Right ventricle myocardium superior (tissue), 1 donor: ENCODE data around the gene DDIT4. TPM values are rescaled to one million over a fixed set of nuclear protein-coding genes. Genes with fewer than 3 reads are reported as not detected.

Experiments used
- ATAC-seq: fragments of 200-7000 bp; cut with Tn5 transposase; one replicate; pipeline ENCODE4 v1.9.1; 2020; ENCODE audit warnings: mild to moderate bottlenecking; ENCODE audit not compliant: poor library complexity
- DNase-seq: peaks from one replicate; pipeline ENCODE4 v3.0.0-alpha.2; 2020
- intact Hi-C: fragments of 100-400 bp; cut with DNase I; formaldehyde crosslinking; loops from one replicate; pipeline ENCODE4 v1.11.2; 2022
- total RNA-seq: library from RNA; stranded (reverse); fragmentation: NEBNext Ultra II Directional; extraction: Animal tissue kit (Norgen Biotek cat#: 25700); gene quantifications from one replicate; pipeline ENCODE4 v1.2.1, GENCODE V29; 2021
- donor health status: DM: no; HTN: yes; CAD: no; lungs with severe emphysema.

DDIT4 gene
- total RNA-seq, 1 donor from 2014 or later, result 54.8 TPM

DNA sequence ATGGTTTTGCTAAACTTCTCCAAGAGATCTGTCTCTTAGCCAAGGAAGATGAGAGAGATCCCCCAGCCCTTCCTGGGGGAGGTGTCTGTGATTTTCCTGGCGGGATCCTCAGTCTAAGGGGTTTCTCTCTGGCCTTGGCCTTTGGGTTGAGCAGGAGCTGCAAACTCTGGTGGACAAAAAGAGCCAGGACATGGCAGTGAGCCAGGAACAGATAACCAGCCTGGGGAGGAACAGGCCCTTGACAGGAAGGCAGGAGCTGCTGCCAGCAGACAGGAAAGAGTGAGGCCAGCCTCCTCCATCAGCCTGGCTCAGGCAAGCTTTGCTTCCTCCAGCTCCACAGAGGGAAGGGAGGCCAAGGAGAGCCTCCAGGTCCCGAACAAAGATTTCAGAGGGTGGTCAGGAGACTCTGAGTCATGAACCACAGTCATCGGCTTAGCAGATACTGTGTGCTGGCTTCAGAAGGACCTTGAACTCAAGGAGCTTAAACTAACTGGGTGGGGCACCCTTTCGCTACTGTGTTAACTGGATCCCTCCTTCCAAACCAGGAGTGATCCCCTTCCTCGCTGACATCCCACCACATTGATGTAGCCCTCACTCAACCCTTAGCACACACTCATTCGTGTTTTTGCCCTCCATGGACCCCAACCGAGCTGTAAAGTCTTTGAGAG is 34.7 kb downstream of the DDIT4 start:
- ATAC-seq (peak; percentile 46), DNase-seq (peak; percentile 71)
- intact Hi-C loops, result no loop called here

DNA sequence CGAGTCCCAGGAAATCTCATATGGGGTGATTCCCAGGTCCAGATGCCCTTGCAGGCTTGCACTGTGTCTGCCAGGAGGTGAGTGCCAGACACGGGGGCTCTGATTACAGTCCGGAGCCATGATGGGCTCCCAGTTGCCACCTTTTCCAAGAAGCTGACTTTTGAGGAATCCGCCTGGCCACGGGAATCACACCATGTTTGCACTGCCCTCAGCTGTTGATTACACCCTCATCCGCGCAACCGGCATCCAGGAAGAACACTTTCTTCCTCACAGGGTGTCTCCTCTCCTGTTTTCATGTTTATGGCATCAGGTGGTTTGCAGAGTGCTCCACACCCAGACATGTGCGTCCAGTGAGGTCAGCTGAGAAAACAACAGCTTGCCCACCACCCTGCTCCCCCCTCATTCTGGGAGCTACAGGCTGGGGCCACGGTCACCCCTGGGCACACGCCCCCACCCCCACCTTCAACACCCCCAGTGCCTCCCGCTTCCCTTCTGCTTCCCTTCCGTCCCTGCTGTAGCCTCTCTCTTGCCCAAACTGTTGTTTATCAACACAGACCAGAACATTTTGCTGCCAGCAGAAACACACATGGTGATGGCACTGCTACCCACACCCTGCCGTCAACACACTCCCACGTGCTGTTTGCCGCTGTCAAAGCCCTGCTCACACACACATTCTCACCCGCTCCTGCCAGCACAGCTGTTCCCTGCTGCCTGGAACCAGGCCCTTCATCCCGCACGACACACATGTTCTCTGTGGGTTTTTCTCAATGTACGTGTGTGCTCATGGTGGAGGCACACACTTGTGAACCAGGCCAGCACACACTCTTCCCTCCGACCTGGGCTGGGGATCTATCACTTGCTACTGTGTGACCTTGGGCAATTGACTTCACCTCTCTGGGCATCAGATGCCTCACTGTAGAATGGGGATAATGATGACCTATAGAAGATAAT is 35.8 kb downstream of the DDIT4 start:
- intact Hi-C loops, result no loop called here
- ATAC-seq, result peak; percentile 92
- peak; percentile 79 for DNase-seq

DNA sequence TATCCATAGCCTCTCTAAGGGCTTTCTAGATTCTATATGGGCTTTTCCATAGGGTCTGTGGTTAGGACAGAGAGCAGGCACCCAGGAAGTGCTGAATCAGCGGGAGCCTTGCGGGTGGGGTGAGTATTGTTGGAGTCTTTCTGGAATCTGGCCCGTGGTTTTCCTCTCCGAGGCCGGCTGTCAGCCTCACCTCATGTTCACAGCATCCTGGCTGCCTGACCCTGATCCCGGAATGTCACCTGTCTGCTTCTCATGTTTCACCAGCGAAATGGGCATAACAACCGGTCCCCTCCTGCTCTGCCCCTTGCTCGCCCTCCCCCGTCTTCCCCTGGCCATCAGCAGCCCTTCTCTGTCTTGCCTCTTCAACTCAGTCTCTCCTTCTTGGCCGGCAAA is 36.5 kb downstream of the DDIT4 start:
- ATAC-seq, result peak; percentile 3
- intact Hi-C loops, result no loop called here
- no peak for DNase-seq

DNA sequence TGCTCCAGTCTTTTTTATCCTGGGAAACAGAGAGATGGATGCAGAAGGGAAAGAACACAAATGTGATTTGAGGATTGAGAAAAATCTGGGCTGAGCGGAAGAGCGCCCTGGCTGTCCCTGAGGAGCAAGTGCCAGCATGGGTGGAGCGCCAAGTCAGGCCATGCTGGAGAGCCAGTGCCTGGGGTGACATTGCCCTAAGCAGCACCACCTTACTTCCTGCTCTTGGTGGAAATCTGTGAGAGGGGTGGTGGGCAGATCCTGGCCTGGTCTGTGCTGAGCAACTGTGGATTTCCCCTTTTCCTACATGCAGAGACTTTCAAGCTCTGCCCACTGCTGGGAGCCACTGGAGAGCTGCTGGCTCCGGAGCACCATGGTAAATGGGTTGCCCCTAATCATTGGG is 36.9 kb downstream of the DDIT4 start:
- intact Hi-C loops, result no loop called here
- ATAC-seq (peak; percentile 64), DNase-seq (no peak)

DNA sequence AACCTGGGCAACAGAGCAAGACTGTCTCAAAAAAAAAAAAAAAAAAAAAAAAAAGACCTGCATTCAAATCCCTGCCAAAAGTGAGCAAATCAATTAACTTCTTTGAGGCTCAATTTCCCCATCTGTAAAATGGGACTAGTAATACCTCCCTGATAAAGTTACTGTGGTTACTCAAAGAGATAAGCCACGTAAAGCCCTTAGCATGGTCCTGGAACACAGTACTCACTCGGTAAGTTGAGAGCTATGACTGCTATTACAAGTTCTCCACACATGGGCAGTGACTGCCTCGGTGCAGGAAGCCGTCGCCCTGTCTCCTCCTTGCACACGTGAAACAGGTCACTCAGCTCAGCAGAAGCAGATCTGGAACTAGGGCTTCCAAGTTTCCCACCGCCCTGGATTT is 37.9 kb downstream of the DDIT4 start:
- intact Hi-C loops, result no loop called here
- ATAC-seq (no peak), DNase-seq (no peak)

DNA sequence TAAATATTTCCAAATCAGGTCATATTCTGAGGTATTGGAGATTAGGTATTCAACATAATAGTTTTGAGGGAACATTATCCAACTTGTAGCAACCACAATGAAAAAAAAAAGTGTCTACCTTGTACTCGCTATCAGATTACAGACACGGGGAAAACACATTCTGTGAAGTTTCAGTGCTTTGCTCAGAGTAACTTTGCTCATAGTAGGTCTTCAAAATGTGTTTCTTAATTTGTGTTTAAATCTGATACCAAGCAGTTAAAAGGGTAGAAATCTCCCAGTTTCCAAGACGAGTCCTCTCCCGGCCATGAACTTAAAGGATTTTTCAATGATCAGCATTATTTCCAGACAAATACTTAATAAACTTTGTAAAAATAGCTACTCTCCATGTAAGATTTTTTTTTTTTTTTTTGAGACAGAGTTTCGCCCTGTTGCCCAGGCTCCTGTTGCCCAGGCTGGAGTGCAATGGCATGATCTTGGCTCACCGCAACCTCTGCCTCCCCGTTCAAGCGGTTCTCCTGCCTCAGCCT is 39.2 kb downstream of the DDIT4 start:
- no peak for ATAC-seq
- DNase-seq, result no peak
- intact Hi-C loops, result no loop called here

DNA sequence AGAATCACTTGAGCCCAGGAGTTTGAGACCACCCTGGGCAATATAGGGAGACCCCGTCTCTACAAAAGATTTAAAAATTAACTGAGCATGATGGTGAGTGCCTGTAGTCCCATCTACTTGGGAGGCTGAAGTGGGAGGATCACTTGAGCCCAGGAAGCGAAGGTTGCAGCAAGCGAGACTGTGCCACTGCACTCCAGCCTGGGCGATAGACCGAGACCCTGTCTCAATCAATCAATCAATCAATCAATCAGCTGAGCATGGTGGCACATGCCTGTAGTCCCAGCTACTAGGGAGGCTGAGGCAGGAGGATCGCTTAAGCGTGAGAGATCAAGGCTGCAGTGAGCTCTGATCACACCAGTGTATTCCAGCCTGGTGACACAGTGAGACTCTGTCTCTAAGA is 40.5 kb downstream of the DDIT4 start:
- ATAC-seq (no peak), DNase-seq (no peak)
- intact Hi-C loops, result no loop called here

DNA sequence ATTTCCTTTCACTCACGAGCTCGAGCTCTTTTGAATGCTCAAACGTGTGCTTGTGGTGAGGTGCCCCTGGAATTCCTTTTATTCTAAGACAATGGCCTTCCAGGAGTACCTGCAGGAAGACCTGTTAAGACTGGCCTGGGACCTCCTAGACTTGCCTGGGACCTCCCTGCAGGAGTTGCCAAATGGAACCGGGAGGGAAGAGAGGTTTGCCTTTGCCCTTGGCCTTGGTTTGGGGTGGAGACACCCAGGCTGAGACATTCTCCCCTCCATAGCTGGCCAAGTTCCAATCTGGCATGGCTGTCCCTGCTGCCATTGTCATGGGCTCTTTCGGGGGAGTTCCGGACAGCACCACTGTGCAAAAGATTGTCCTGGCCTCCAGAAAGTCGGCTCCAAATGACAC is 41.3 kb downstream of the DDIT4 start:
- intact Hi-C loops, result no loop called here
- ATAC-seq, result no peak
- DNase-seq, result no peak

DNA sequence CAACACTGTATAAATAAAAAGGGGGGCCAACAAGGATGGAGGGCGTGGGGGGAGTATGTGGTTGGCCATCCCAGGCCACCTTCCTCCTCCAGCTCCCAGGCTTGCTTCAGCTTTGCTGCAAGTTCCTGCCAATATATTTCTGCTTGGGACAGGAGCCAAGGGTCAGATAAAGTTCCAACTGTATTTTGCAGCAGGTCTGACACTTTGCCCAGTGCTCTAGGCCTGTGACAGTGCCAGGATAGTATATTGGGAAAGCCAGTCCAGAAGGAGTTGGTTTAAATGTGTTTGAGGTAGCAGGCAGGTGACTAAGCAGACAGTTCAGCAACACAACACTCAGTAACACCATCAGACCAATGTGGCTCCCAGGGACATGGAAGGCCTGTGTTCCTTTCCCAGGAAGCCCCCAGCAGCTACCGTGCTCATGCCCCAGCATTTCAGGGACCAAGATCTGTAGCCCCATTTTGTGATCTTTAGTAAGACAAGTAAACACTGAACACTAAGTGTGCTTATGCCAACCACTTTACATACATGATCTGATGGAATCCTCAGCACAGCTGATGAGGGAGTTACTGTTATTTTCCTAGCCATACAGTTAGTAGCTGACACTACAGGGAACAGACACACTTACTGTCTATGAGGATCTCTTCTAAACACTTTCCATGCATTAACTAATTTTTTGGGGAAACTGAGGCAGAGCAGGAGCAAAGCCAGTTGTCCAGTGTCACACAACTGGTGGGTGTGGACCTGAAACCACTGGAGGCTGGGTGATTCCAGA is 42.1 kb downstream of the DDIT4 start:
- intact Hi-C loops, result no loop called here
- DNase-seq (peak; percentile 75), ATAC-seq (peak; percentile 72)

DNA sequence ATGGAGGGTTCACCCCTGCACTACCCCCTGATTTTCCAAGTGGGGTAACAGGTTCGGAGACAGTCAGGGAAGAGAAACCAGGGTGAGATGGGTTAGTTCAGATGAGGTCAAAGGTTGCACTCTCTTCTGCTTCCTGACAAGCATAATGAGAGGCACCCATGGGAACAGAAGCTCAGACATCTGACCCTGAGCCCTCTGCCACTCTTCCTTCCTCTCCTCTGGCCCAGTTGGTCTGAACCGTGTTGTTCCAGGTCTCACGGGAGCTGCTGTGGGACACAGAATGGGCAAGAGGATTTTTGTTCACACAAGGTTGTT is 42.6 kb downstream of the DDIT4 start:
- ATAC-seq (no peak), DNase-seq (no peak)
- intact Hi-C loops, result no loop called here

DNA sequence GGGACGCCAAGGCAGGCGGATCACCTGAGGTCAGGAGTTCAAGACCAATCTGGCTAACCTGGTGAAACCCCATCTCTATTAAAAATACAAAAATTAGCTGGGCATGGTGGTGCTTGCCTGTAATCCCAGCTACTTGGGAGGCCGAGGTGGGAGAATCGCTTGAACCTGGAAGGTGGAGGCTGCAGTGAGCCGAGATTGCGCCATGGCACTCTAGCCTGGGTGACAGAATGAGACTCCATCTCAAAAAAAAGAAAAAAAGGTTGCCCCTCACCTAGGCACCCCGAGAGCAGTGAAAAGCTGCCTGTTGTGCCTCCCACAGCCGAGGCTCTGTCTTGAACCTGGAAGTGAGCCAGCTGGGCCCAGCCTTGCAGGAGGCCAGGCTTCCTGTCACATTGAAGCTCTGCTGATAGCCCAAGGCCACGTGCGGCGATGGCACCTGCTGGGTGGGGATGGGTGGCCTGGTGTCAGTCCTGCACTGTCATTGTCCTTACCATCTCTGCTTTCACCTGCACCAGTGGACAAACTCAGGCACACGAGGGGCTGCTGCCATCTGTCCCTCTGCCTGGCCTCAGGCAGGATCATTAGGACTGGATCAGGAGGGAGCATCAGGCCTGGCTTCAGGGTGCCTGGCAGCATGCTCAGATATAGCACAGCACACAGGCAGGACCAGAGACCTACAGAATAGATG is 43.2 kb downstream of the DDIT4 start:
- DNase-seq, result peak; percentile 82
- intact Hi-C loops, result no loop called here
- ATAC-seq, result peak; percentile 18

DNA sequence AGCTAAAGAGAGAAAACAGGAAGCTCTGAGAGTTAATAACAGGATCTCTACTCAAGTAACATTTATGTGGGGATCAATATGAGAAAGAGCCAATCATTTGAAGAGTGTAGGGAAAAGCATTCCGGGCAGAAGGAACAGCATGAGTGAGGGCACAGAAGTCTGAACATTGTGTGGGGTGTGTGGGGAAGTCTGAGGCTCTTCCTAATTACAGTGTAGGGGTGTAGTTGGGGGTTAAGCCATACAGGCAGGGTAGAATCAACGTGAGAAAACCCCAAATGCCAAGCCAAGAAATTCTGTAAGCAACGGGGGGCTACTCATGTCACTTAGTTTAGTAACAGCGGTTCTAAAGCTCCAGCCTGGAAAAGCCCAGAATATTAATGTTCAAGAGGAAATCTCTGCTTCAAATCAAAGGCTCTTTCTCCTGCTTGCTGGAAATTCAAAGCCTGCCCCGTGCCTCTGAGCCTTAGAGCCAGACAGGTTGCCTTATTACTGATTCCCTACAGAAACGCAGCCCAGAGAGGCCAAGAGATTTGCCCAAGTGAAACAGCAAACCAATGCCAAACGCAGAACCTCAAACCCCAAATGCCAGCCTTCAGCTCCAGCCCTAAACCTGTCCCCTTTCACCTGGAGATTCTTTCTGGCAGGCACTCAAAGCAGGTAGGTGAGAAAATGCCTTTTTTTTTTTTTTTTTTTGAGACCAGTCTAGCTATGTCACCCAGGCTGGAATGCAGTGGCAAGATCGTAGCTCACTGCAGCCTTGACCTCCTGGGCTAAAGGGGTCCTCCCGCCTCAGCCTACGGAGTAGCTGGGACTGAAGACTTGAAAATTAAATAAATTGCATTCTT is 44.9 kb downstream of the DDIT4 start:
- DNase-seq (no peak), ATAC-seq (no peak)
- intact Hi-C loops, result no loop called here

DNA sequence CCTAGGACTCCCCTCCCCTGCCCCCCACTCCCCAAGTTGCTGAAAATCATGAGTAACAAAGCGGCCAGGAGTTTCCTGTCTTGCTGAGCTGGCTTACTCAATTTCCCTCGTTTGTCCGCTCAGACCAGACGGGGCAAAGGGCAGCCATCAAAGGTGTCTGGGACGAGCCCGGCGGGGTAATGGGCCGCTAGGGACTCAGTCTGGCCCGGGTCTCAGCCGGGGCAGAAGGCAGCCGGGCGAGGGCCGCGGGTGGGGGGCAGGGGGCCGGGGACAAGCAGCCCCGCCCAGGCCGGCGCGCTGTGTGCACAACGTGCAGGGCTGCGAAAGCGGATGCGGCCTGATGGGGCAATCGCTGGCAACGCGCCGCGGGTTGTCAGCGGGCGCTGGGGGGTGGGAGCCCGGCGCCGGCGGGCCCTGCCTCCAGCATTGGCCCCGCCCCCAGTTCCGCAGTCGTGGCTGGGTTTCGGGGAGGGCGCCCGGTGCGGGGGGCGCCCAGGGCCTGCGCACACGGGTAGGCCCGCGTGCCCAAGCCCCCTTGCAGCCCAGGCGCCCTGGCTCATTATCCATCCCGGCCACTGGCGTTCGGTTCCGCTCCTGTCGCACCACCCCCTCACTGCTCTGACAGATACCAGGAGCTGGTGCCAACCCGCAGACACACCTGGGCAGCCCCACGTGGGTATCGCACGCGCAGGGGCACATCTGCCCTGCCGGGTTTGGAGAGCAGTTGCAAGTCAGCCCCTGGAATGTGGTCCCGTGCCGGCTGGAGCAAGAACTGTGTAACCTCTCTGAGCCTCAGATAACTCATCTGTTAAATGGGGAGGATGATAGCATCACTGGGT is 45.9 kb downstream of the DDIT4 start:
- ATAC-seq, result peak; percentile 89
- intact Hi-C loops, result loop anchor here (10.0 kb wide), 1 partner anchor 45 kb away; the partner anchor contains the start of gene DDIT4

DNA sequence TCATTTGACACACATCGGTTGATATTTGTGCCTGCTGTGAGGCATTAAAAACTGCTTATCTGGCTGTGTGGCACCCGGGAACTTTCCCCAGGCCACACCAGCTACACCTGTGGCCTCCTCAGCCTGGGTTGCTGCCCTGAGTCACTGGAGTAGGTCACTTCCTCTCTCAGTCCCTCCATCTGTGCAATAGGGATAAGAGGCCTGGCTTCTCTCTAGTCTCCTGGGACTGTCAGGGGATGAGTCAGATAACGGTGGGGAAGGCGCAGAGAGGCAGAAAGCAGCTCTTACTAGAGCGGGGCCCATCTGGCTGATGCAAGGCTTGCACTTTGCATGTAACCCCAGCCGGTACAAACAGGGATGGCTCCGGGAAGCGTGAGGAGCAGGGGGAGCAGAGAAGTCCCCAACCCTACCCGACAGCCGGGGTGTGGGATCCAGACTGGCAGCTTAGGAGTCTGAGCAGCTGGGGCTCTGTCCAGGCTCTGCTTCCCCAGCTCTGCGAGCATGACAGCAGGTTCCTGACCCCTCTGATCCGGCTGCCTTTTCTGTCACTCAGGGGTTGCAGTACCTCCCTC is 47.0 kb downstream of the DDIT4 start:
- peak; percentile 45 for ATAC-seq
- peak; percentile 75 for DNase-seq
- intact Hi-C loops, result loop anchor here (10.0 kb wide), 1 partner anchor 46 kb away; the partner anchor contains the start of gene DDIT4

More for the DNA sequence above, 45.9 kb downstream of the DDIT4 start:
- DNase-seq, result peak; percentile 97

DNA sequence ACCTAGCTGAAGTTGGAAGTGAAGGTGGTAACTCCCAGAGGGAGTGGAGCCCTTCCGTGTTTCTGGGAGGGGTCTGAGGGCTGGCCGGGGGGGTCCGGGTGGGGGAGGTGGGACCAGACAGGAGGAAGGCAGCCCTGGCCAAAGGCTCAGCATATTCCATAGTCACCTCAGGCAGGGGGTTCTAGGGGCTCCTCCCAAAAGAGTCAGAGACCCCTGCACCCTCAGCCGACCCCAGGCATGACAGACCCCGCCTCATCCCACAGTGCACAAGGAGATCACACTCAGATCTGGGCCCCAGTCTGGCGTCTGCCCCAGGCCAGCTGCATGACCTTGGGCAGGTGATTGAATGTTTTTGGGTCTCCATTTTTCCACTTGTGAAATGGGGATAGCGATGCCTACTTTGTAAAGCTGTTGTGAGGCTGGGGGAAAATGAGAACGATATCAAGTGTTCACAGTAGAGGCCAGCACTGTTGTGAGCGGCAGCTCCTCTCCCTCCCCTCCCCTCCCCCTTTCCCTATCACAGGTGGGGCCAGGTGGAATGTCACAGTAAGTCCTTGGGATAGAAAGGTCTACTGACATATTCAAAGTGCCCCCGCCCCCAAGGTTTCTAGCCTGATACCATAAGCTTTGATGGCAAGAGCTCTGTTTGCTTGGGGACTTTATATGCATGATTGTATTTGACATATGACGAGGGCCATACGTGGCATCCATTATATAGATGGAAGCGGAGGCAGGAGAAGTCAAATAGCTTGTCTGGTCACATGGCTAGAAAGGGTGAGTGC is 47.7 kb downstream of the DDIT4 start:
- no peak for ATAC-seq
- no peak for DNase-seq
- intact Hi-C loops, result loop anchor here (10.0 kb wide), 1 partner anchor 47 kb away; the partner anchor contains the start of gene DDIT4

DNA sequence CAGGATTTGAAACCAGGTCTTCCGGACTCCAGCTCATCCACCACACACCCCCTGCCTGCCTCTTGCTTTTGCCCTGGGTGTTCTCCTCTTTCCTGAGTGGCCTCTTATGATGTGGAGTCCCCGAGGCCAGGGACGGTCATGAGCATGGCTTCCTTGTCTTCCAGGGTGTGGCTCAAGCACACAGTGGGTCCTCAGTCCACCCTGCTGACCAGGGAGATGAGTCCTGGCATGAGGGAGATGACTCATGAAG is 48.2 kb downstream of the DDIT4 start:
- intact Hi-C loops, result loop anchor here (10.0 kb wide), 1 partner anchor 47 kb away; the partner anchor contains the start of gene DDIT4
- ATAC-seq, result no peak
- DNase-seq, result no peak
